C4-2B (cell line): ENCODE results near the gene SLC35F3.

Experiments
- CTCF ChIP-seq: fragments of 450-650 bp; conservative IDR thresholded peaks from 2 replicates; pipeline ENCODE4 v1.5.1; 2017; ENCODE audit warnings: mild to moderate bottlenecking
- ZFX ChIP-seq: fragments of 450-650 bp; IDR thresholded peaks from 2 replicates; pipeline ENCODE4 v1.6.1; 2017

DNA sequence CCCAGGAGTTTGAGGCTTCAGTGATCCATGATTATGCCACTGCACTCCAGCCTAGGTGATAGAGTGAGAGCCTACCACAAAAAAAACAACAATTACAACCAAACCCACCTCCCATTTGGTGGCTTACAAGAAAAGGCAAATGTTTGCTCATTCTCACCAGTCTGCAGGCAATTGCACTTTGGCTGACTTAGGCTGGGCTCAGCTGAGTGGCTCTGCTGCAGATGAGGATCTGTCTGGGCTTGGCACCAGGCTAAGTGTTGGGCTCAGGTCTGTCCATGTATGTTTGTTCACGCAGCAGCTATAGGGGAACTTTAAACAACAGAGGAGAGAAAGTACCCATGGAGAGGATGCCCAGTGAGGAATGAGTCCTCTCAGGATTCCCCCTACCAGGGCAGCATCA, 440.8 kb downstream of the SLC35F3 start:
- TF ChIP-seq CTCF (no peak), ZFX (no peak)
